B cell (primary cell): ENCODE results near the gene TPGS2. TPM values are rescaled to one million over a fixed set of nuclear protein-coding genes. Genes with fewer than 3 reads are reported as not detected.

ENCODE experiments used
- ATAC-seq: fragments of 200-7000 bp; cut with Tn5 transposase; one replicate; pipeline ENCODE4 v1.10.0; 2021; ENCODE audit warnings: low read depth, mild to moderate bottlenecking, moderate number of reproducible peaks, moderate library complexity
- CTCF ChIA-PET: fragments of 350-600 bp; sonication (Branson Sonifier 250); formaldehyde crosslinking; loops from one replicate; lab custom pipeline; 2021; ENCODE audit warnings: antibody characterized with exemption, inconsistent platforms; lab: Charles Lee
- POLR2A ChIA-PET: fragments of 350-600 bp; sonication (Branson Sonifier 250); formaldehyde crosslinking; loops from one replicate; lab custom pipeline; 2021; ENCODE audit warnings: antibody characterized with exemption; lab: Charles Lee
- DNase-seq: peaks from one replicate; pipeline ENCODE4 v3.0.0; 2013
- H2AFZ ChIP-seq: 2 replicates; pipeline ENCODE4 v1.6.1; 2012; ENCODE audit warnings: mild to moderate bottlenecking, low read depth, low read length; ENCODE audit not compliant: insufficient read depth, poor library complexity, severe bottlenecking
- H3K27ac ChIP-seq, 2 donors: 1 replicate in 1 of 2; 2 replicates in 1 of 2; pipeline ENCODE4 v1.5.1; 2012 to 2013; ENCODE audit warnings: low read length in 2 of 2, mild to moderate bottlenecking in 2 of 2, moderate library complexity in 1 of 2
- H3K27me3 ChIP-seq, 4 experiments: fragments of 200-600 bp in 1 of 4; sonication (generic) in 1 of 4; replicated peaks in 1 of 4; 1 replicate in 2 of 4; 2 replicates in 2 of 4; pipeline versions ENCODE4 v1.6.1 to v1.7.0; 2013 to 2016; ENCODE audit warnings: low read length in 3 of 4, mild to moderate bottlenecking in 2 of 4, mixed read lengths in 1 of 4, moderate library complexity in 1 of 4; ENCODE audit not compliant: insufficient read depth in 4 of 4, control insufficient read depth in 3 of 4; ENCODE audit errors: control extremely low read depth in 1 of 4
- H3K36me3 ChIP-seq, 2 experiments: replicated peaks in 1 of 2; 1 replicate in 1 of 2; 2 replicates in 1 of 2; pipeline versions ENCODE4 v1.6.1 to v1.7.1; 2013; ENCODE audit warnings: low read length in 1 of 2; ENCODE audit not compliant: insufficient read depth in 2 of 2, control insufficient read depth in 1 of 2; ENCODE audit errors: control extremely low read depth in 1 of 2, extremely low read depth in 1 of 2
- H3K4me1 ChIP-seq, 2 donors: fragments of 200-600 bp in 1 of 2; sonication (generic) in 1 of 2; 1 replicate in 1 of 2; 2 replicates in 1 of 2; pipeline versions ENCODE4 v1.5.1 to v1.6.1; 2013 to 2017; ENCODE audit warnings: low read length in 2 of 2; ENCODE audit not compliant: control insufficient read depth in 2 of 2, insufficient read depth in 2 of 2
- H3K4me2 ChIP-seq: replicated peaks from 2 replicates; pipeline ENCODE3; 2012; ENCODE audit warnings: mild to moderate bottlenecking, low read depth, low read length; ENCODE audit not compliant: poor library complexity, severe bottlenecking
- H3K4me3 ChIP-seq, 5 experiments: fragments of 200-600 bp in 1 of 5; sonication (generic) in 1 of 5; 1 replicate in 3 of 5; 2 replicates in 2 of 5; pipeline versions ENCODE4 v1.5.1 to v1.7.0; 2011 to 2016; ENCODE audit warnings: low read length in 4 of 5, mild to moderate bottlenecking in 4 of 5, low read depth in 2 of 5, control low read depth in 1 of 5, moderate library complexity in 1 of 5; ENCODE audit not compliant: insufficient read depth in 1 of 5; ENCODE audit errors: control extremely low read depth in 1 of 5, extremely low read depth in 1 of 5
- H3K79me2 ChIP-seq: fragments of 200-600 bp; sonication (generic); one replicate; pipeline ENCODE4 v1.6.0; 2016; ENCODE audit warnings: low read length; ENCODE audit not compliant: control insufficient read depth, insufficient read depth
- H3K9ac ChIP-seq: fragments of 200-600 bp; sonication (generic); 2 replicates; pipeline ENCODE4 v1.6.1; 2017; ENCODE audit warnings: mild to moderate bottlenecking, low read length, moderate library complexity
- H3K9me3 ChIP-seq, 3 donors: one replicate each; pipeline versions ENCODE4 v1.6.1 to v1.7.1; 2013; ENCODE audit warnings: low read length in 2 of 3; ENCODE audit not compliant: control insufficient read depth in 2 of 3, insufficient read depth in 1 of 3; ENCODE audit errors: control extremely low read depth in 1 of 3
- H4K20me1 ChIP-seq: 2 replicates; pipeline ENCODE4 v1.6.0; 2012; ENCODE audit warnings: mild to moderate bottlenecking, low read length; ENCODE audit not compliant: insufficient read depth, control insufficient read depth, poor library complexity, severe bottlenecking
- H3K27ac Mint-ChIP-seq: one replicate; pipeline ENCODE4 v1.8.0; 2021; ENCODE audit warnings: mixed read lengths
- H3K27me3 Mint-ChIP-seq: one replicate; pipeline ENCODE4 v1.8.0; 2021; ENCODE audit warnings: mixed read lengths
- H3K4me1 Mint-ChIP-seq: one replicate; pipeline ENCODE4 v1.8.0; 2021; ENCODE audit warnings: mixed read lengths
- H3K4me3 Mint-ChIP-seq: one replicate; pipeline ENCODE4 v1.8.0; 2021; ENCODE audit warnings: mixed read lengths
- H3K9me3 Mint-ChIP-seq: one replicate; pipeline ENCODE4 v1.8.0; 2022; ENCODE audit warnings: mixed read lengths; ENCODE audit not compliant: insufficient read depth
- EZH2 ChIP-seq: IDR thresholded peaks from 2 replicates; pipeline ENCODE4 v1.6.1; 2012; ENCODE audit warnings: borderline replicate concordance, low read depth, mild to moderate bottlenecking, moderate library complexity, low read length; ENCODE audit not compliant: insufficient read depth, poor library complexity, severe bottlenecking
- WGBS: methylation state at CpG from one replicate; pipeline ENCODE4 v1.1.5; 2013; ENCODE audit warnings: missing lambda C conversion rate; ENCODE audit not compliant: insufficient coverage; 5-methylcytosine and 5-hydroxymethylcytosine counted together
- intact Hi-C: fragments of 100-400 bp; cut with micrococcal nuclease; formaldehyde crosslinking; loops from one replicate; pipeline ENCODE4 v1.10.0; 2022
- polyA plus RNA-seq: library from polyadenylated mRNA; depleted of rRNA; stranded (reverse); fragments of >200 nt; gene quantifications from 2 replicates; pipeline ENCODE4 v1.2.3, GENCODE V29; 2012
- total RNA-seq, 2 donors: library from RNA; stranded (reverse); fragments of 120-200 nt in 1 of 2; gene quantifications; 1 replicate in 1 of 2; 2 replicates in 1 of 2; pipeline versions ENCODE4 v1.2.3 to v1.2.4, GENCODE V29; 2013 to 2022
- TF ChIP-seq, protein P1 (sequence below): fragments of 200-600 bp; IDR thresholded peaks from one replicate; pipeline ENCODE4 v1.8.0; 2022; ENCODE audit warnings: antibody characterized with exemption, mild to moderate bottlenecking

TPGS2 gene
- total and polyA plus RNA-seq, 2 donors (not counting 1 experiment from before 2014, with no cell fraction given): 45.2 to 50.9 TPM

GRCh38 chr18:36783792-36784191, 45.0 kb downstream of the TPGS2 start:
- intact Hi-C loops: no loop called here
- WGBS: 100% methylated on average over 3 of the region's 5 CpGs
- DNase-seq: no peak
- no peaks in the 10 kb centered on the region for H3K9me3 ChIP-seq
- no peaks in the 10 kb centered on the region for H3K4me1 ChIP-seq
- ChIA-PET POLR2A (no interaction called here), CTCF (no interaction called here)
- no peak overlapping the region for H2AFZ ChIP-seq
- H4K20me1 ChIP-seq: no peaks in the 10 kb centered on the region
- H3K27ac ChIP-seq: no peak overlapping the region
- no peak for TF ChIP-seq EZH2
- TF ChIP-seq, protein P1, sequence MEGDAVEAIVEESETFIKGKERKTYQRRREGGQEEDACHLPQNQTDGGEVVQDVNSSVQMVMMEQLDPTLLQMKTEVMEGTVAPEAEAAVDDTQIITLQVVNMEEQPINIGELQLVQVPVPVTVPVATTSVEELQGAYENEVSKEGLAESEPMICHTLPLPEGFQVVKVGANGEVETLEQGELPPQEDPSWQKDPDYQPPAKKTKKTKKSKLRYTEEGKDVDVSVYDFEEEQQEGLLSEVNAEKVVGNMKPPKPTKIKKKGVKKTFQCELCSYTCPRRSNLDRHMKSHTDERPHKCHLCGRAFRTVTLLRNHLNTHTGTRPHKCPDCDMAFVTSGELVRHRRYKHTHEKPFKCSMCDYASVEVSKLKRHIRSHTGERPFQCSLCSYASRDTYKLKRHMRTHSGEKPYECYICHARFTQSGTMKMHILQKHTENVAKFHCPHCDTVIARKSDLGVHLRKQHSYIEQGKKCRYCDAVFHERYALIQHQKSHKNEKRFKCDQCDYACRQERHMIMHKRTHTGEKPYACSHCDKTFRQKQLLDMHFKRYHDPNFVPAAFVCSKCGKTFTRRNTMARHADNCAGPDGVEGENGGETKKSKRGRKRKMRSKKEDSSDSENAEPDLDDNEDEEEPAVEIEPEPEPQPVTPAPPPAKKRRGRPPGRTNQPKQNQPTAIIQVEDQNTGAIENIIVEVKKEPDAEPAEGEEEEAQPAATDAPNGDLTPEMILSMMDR: no peak
- no peaks in the 10 kb centered on the region for H3K27me3 ChIP-seq
- H3K9ac ChIP-seq: no peak overlapping the region
- H3K4me3 ChIP-seq: no peak overlapping the region
- Mint-ChIP-seq H3K27ac (no peak overlapping the region), H3K4me1 (no peaks in the 10 kb centered on the region), H3K9me3 (no peaks in the 10 kb centered on the region), H3K27me3 (no peaks in the 10 kb centered on the region), H3K4me3 (no peak overlapping the region)
- peaks cover 0 to 6% of the 10 kb centered on the region in 2 experiments for H3K36me3 ChIP-seq
- ATAC-seq: no peak
- no peaks in the 10 kb centered on the region for H3K79me2 ChIP-seq
- H3K4me2 ChIP-seq: no peak overlapping the region

DNA sequence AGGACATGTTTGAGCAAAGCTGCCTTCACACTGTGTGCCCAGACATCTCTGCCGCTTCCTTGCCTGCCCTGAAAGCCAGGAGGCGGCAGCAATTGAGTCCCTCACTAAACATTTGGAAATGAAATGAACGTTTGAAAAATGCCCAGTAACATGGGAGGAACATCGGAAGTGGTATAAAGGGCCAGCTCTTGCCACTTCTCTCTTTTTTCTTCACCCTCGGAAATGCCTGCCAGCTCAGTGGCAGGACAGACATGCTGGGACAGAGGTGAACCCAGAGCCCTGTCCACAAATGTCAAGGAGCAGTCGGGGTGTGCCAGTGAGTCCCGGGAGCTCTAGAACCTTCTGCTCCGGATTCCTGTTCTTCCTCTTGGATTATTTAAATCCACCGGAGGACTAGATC, 46.1 kb downstream of the TPGS2 start:
- Mint-ChIP-seq H3K9me3 (no peaks in the 10 kb centered on the region), H3K27ac (no peak overlapping the region), H3K27me3 (no peaks in the 10 kb centered on the region), H3K4me3 (no peak overlapping the region), H3K4me1 (no peaks in the 10 kb centered on the region)
- Histone ChIP-seq H3K36me3 (peaks cover 0 to 6% of the 10 kb centered on the region in 2 experiments), H4K20me1 (no peaks in the 10 kb centered on the region), H3K4me1 (no peaks in the 10 kb centered on the region), H3K4me3 (no peak overlapping the region), H3K27ac (no peak overlapping the region), H3K9ac (no peak overlapping the region), H3K27me3 (no peaks in the 10 kb centered on the region), H3K79me2 (no peaks in the 10 kb centered on the region), H2AFZ (no peak overlapping the region), H3K4me2 (no peak overlapping the region), H3K9me3 (no peaks in the 10 kb centered on the region)
- WGBS: 100% methylated on average over 5 of the region's 9 CpGs
- ChIA-PET CTCF (no interaction called here), POLR2A (no interaction called here)
- DNase-seq: no peak
- TF ChIP-seq, protein P1: no peak
- TF ChIP-seq EZH2: no peak
- no peak for ATAC-seq
- intact Hi-C loops: no loop called here
